Lower leg skin (tissue), 4 donors: ENCODE data around the gene HDGFL2. TPM values are rescaled to one million over a fixed set of nuclear protein-coding genes. Genes with fewer than 3 reads are reported as not detected.

ENCODE experiments used
- DNase-seq, 2 donors: peaks; one replicate each; pipeline ENCODE4 v3.0.0-alpha.2; 2019; ENCODE audit warnings: low spot score in 2 of 2
- H3K4me3 ChIP-seq: fragments of 200-600 bp; sonication (generic); 2 replicates; pipeline ENCODE4 v1.5.1; 2017; ENCODE audit warnings: mild to moderate bottlenecking, low read depth; ENCODE audit not compliant: poor library complexity, severe bottlenecking
- CTCF ChIP-seq, 3 donors: fragments of 450-650 bp; IDR thresholded peaks; one replicate each; pipeline ENCODE4 v1.5.1; 2016; ENCODE audit warnings: antibody characterized with exemption in 3 of 3, mild to moderate bottlenecking in 3 of 3, moderate library complexity in 2 of 3
- POLR2A ChIP-seq, 2 donors: fragments of 450-650 bp; IDR thresholded peaks; one replicate each; pipeline ENCODE4 v1.6.1; 2016 to 2017; ENCODE audit warnings: antibody characterized with exemption in 2 of 2, mild to moderate bottlenecking in 1 of 2, moderate library complexity in 1 of 2
- WGBS, 2 donors: methylation state at CpG; one replicate each; pipeline ENCODE4 v1.1.5; 2018; 5-methylcytosine and 5-hydroxymethylcytosine counted together
- intact Hi-C: fragments of 100-400 bp; cut with DNase I; formaldehyde crosslinking; loops from one replicate; pipeline ENCODE4 v1.15.0; 2023; ENCODE audit warnings: low total_unique reads
- total RNA-seq, 4 donors: library from RNA; depleted of rRNA; stranded (reverse); fragments of >200 nt; gene quantifications; one replicate each; pipeline ENCODE4 v1.1.0, GENCODE V29; 2016

The HDGFL2 gene
- total RNA-seq, 4 donors from 2014 or later = 20.9 to 36.4 (median 30.1) TPM

DNA sequence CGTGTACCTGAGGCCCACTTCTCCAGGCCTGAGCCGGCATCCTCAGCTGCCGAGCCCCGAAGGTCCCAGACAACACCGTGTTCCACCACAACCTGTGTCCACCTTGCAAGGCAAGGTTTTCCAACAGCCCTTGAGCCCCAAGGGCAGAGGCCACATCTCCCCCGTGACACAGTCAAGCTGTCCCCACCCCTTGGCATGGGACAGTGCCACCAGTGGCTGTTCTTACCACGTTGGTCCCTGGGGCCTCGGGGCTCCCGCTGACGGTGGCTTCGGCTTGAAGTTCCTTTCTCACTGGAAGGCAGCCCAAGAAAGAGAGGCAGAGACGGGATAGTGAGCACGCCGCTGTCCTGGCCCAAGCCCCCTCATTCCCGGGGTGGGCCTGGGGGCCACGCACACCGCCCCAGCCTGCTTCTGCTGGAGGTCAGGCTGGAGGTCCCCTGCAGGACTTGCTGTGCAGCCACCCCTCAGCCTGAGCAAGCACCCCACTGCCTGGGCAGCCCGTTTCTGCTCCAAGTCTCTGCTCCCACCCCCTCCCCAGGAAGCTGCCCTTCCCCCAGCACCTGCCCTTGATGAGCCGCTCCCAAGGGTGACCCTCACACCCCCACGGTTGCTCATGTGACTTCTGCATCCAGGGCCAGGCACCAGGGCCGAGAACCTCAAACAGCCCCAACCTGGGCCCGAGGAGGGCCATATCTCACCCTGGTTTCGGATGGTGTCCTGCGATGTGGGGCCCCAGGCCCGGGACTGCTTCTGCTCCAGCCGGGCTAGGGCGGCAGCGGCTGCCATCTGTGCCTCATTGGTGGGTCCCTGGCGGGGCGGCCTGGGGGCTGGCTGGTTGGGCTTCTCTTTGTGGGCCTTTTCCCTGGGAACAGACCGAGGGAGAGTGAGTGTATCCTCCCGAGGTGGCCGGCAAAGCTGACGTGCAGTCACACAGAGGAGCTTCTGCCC, 18.6 kb upstream of the HDGFL2 start:
- intact Hi-C loops = no loop called here
- TF ChIP-seq CTCF (IDR thresholded peaks at IDR 0.05) (no peak), POLR2A (IDR thresholded peaks at IDR 0.05) (no peak)
- no peak overlapping the region for H3K4me3 ChIP-seq
- 70 to 71% methylated on average over 27 to 30 of the region's 34 CpGs for WGBS, 2 donors
- no peak for DNase-seq

DNA sequence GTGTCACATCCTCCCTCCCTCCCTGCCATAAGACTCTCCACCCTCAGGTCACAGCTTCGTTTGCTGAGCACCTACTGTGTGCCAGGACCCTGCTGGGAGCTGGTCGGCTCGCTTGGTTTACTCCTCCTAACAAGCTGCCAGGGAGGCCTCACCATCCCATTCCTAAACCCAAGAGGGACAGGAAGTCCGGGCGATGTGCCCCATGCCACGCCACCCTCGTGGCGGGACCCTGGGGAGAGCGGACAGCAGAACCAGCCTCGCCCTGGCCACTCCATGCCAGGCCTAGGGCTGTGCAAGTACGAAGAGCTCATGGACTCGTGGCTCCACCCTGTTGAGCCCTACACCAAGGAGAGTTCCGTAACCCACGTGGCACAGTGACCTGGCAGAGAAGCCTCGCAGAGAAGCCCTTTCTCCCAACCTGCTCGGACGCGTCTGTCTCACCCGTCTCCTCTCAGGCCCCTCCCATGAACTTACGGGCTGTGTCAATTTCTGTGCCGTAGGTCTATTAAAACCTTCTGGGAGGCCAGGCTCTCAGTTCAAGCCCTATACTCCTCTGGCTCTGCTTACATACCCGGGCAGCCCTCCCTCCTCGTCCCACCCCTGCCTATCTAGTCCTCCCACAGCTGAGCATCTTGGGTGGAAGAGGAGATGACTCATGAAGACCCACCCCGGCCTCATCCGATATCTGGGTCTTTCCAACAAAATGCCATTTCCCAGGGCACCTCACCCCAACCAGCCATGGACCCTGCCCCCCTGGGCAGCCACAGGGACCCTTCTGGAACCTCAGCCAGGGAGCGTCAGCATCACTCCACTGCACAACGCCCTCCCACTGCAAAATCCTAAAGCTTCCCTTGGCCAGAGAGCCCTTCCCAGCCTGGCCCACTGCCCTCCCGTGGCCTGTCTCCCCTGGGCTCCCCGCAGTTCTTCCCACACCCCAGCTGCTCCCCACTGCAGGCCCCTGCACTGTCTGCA, 17.1 kb upstream of the HDGFL2 start:
- 21 to 33% methylated on average over 27 to 29 of the region's 29 CpGs for WGBS, 2 donors
- TF ChIP-seq CTCF (IDR thresholded peaks at IDR 0.05) = no peak
- TF ChIP-seq POLR2A (IDR thresholded peaks at IDR 0.05) = no peak
- no peak overlapping the region for H3K4me3 ChIP-seq
- intact Hi-C loops = no loop called here
- DNase-seq = peak; percentile 59 to 85

- H3K4me3 ChIP-seq = no peak overlapping the region
- peak in 1 of 2 donors; percentile 89 for DNase-seq
- TF ChIP-seq POLR2A (IDR thresholded peaks at IDR 0.05) = no peak
- TF ChIP-seq CTCF (IDR thresholded peaks at IDR 0.05) = no peak
- intact Hi-C loops = no loop called here
- WGBS, 2 donors = 36 to 38% methylated on average over 14 to 15 of the region's 15 CpGs
These were observed 16.2 kb upstream of the HDGFL2 start for GRCh38 chr19:4455719-4456475.

DNA sequence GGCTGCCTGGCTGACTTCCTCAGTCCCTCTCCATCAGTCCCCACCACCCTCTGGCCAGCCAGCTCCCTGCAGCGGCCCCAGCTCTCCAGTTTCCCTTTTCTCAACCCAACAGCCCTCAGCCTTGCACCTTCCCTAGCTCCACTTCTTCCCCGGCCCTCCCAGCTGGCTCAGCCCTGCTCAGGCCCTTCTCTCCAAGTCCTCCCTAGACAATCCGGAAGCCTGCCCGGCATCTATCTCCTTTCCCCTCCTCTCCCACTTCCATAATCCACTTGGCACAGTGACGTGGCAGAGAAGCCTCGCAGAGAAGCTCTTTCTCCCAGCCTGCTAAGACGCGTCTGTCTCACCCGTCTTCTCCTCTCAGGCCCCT, 15.6 kb upstream of the HDGFL2 start:
- H3K4me3 ChIP-seq = peak overlapping the region; percentile 26
- no peak for TF ChIP-seq POLR2A (IDR thresholded peaks at IDR 0.05)
- TF ChIP-seq CTCF (IDR thresholded peaks at IDR 0.05) = no peak
- DNase-seq = no peak
- intact Hi-C loops = no loop called here
- WGBS, 2 donors = 2 to 5% methylated on average over 9 of the region's 9 CpGs
